Left ventricle myocardium inferior (tissue), 1 donor: ENCODE data around the gene INTU. TPM values are rescaled to one million over a fixed set of nuclear protein-coding genes. Genes with fewer than 3 reads are reported as not detected.

ENCODE experiments used
- DNase-seq: peaks from one replicate; pipeline ENCODE4 v3.0.0-alpha.2; 2020
- H3K27ac ChIP-seq: fragments of 200-600 bp; replicated peaks from 2 replicates; pipeline ENCODE4 v1.8.0; 2021
- H3K27me3 ChIP-seq: fragments of 200-600 bp; 2 replicates; pipeline ENCODE4 v1.8.0; 2021; ENCODE audit warnings: low read depth
- H3K36me3 ChIP-seq: fragments of 200-600 bp; 2 replicates; pipeline ENCODE4 v1.8.0; 2021
- H3K4me1 ChIP-seq: fragments of 200-600 bp; 2 replicates; pipeline ENCODE4 v1.8.0; 2021
- H3K4me3 ChIP-seq: fragments of 200-600 bp; 2 replicates; pipeline ENCODE4 v1.8.0; 2021; ENCODE audit warnings: mild to moderate bottlenecking, moderate library complexity
- H3K9me3 ChIP-seq: fragments of 200-600 bp; replicated peaks from 2 replicates; pipeline ENCODE4 v1.8.0; 2021
- CTCF ChIP-seq: fragments of 200-600 bp; IDR thresholded peaks from 2 replicates; pipeline ENCODE4 v1.8.0; 2021; ENCODE audit warnings: antibody characterized with exemption, mild to moderate bottlenecking, borderline replicate concordance
- intact Hi-C: fragments of 100-400 bp; cut with micrococcal nuclease; formaldehyde crosslinking; loops from one replicate; pipeline ENCODE4 v1.11.0; 2022
- total RNA-seq: library from RNA; stranded (reverse); fragmentation: NEBNext Ultra II Directional; extraction: Animal tissue kit (Norgen Biotek cat#: 25700); gene quantifications from one replicate; pipeline ENCODE4 v1.2.1, GENCODE V29; 2021
- donor health status: DM: no; HTN: yes; CAD: no; lungs with severe emphysema.

The INTU gene
- total RNA-seq, 1 donor from 2014 or later: 5.2 TPM

GRCh38 chr4:127731406-127731805 lies 98.6 kb downstream of the INTU start:
- Histone ChIP-seq H3K4me3 (no peak overlapping the region), H3K36me3 (no peaks in the 10 kb centered on the region), H3K27ac (no peak overlapping the region), H3K4me1 (no peaks in the 10 kb centered on the region), H3K9me3 (no peaks in the 10 kb centered on the region), H3K27me3 (no peaks in the 10 kb centered on the region)
- intact Hi-C loops: no loop called here
- no peak for TF ChIP-seq CTCF
- DNase-seq: no peak

GRCh38 chr4:127732623-127733328 lies 100.0 kb downstream of the INTU start:
- peak; percentile 71 for TF ChIP-seq CTCF
- no peak overlapping the region for H3K4me3 ChIP-seq
- H3K27ac ChIP-seq: no peak overlapping the region
- intact Hi-C loops: loop anchor here (2.0 kb wide), 1 partner anchor 128 kb away; no protein-coding TSS in a partner anchor
- DNase-seq: no peak
- H3K9me3 ChIP-seq: no peaks in the 10 kb centered on the region
- no peaks in the 10 kb centered on the region for H3K36me3 ChIP-seq
- no peaks in the 10 kb centered on the region for H3K4me1 ChIP-seq
- H3K27me3 ChIP-seq: no peaks in the 10 kb centered on the region

- intact Hi-C loops: no loop called here
- no peaks in the 10 kb centered on the region for H3K4me1 ChIP-seq
- H3K36me3 ChIP-seq: no peaks in the 10 kb centered on the region
- H3K27me3 ChIP-seq: no peaks in the 10 kb centered on the region
- no peak overlapping the region for H3K4me3 ChIP-seq
- no peak overlapping the region for H3K27ac ChIP-seq
- DNase-seq: no peak
- TF ChIP-seq CTCF: no peak
- H3K9me3 ChIP-seq: no peaks in the 10 kb centered on the region
These were observed 102.2 kb downstream of the INTU start for GRCh38 chr4:127734976-127735375.

GRCh38 chr4:127737295-127737694 lies 104.5 kb downstream of the INTU start:
- intact Hi-C loops: no loop called here
- TF ChIP-seq CTCF: no peak
- Histone ChIP-seq H3K27me3 (peaks cover 6% of the 10 kb centered on the region), H3K9me3 (no peaks in the 10 kb centered on the region), H3K36me3 (no peaks in the 10 kb centered on the region), H3K27ac (no peak overlapping the region), H3K4me3 (no peak overlapping the region), H3K4me1 (no peaks in the 10 kb centered on the region)
- no peak for DNase-seq

GRCh38 chr4:127741247-127741646 lies 108.5 kb downstream of the INTU start:
- Histone ChIP-seq H3K27ac (no peak overlapping the region), H3K4me1 (no peaks in the 10 kb centered on the region), H3K27me3 (peaks cover 19% of the 10 kb centered on the region), H3K36me3 (no peaks in the 10 kb centered on the region), H3K9me3 (no peaks in the 10 kb centered on the region), H3K4me3 (no peak overlapping the region)
- no peak for DNase-seq
- intact Hi-C loops: no loop called here
- no peak for TF ChIP-seq CTCF
